Neural cell (in vitro differentiated cells): ENCODE data around the gene CD48. TPM values are rescaled to one million over a fixed set of nuclear protein-coding genes. Genes with fewer than 3 reads are reported as not detected.

ENCODE experiments used
- H2AFZ ChIP-seq: fragments of 200-600, 300-800 bp; sonication (generic), shearing (Covaris generic); 2 replicates; pipeline ENCODE4 v1.6.0; 2014; ENCODE audit warnings: low read depth, mild to moderate bottlenecking, antibody characterized with exemption, low read length, moderate library complexity
- H3F3A ChIP-seq: fragments of 200-600 bp; shearing (Covaris generic); 2 replicates; pipeline ENCODE4 v1.6.1; 2016; ENCODE audit warnings: mild to moderate bottlenecking, moderate library complexity, mixed read lengths, antibody characterized with exemption, low read length; ENCODE audit not compliant: insufficient read depth, poor library complexity, severe bottlenecking
- H3K27ac ChIP-seq: fragments of 200-600, 300-800 bp; sonication (generic), shearing (Covaris generic); 2 replicates; pipeline ENCODE4 v1.5.1; 2014; ENCODE audit warnings: mild to moderate bottlenecking, low read length, moderate library complexity
- H3K27me3 ChIP-seq: fragments of 300-800, 200-600 bp; sonication (generic), shearing (Covaris generic); 2 replicates; pipeline ENCODE4 v1.6.0; 2014; ENCODE audit warnings: mild to moderate bottlenecking, low read depth, low read length, moderate library complexity; ENCODE audit not compliant: insufficient read depth
- H3K36me3 ChIP-seq: fragments of 300-800, 200-600 bp; sonication (generic), shearing (Covaris generic); 2 replicates; pipeline ENCODE4 v1.5.1; 2014; ENCODE audit warnings: mild to moderate bottlenecking, antibody characterized with exemption, low read length, moderate library complexity; ENCODE audit not compliant: insufficient read depth
- H3K4me2 ChIP-seq: fragments of 300-800, 200-600 bp; sonication (generic), shearing (Covaris generic); 2 replicates; pipeline ENCODE4 v1.6.0; 2014; ENCODE audit warnings: mild to moderate bottlenecking, low read length
- H3K4me3 ChIP-seq: fragments of 300-800, 200-600 bp; sonication (generic), shearing (Covaris generic); 2 replicates; pipeline ENCODE4 v1.5.1; 2014; ENCODE audit warnings: mild to moderate bottlenecking, low read length, moderate library complexity
- H3K79me2 ChIP-seq: fragments of 200-600 bp; shearing (Covaris generic); replicated peaks from 2 replicates; pipeline ENCODE4 v1.6.0; 2014; ENCODE audit warnings: mild to moderate bottlenecking, low read length, moderate library complexity; ENCODE audit not compliant: insufficient read depth
- H3K9ac ChIP-seq: fragments of 300-800, 200-600 bp; sonication (generic), shearing (Covaris generic); 2 replicates; pipeline ENCODE4 v1.6.1; 2016; ENCODE audit warnings: mild to moderate bottlenecking, low read length, mixed read lengths
- H3K9me2 ChIP-seq: fragments of 200-600 bp; shearing (Covaris generic); 2 replicates; pipeline ENCODE4 v1.6.1; 2016; ENCODE audit warnings: mild to moderate bottlenecking, low read length, mixed read lengths; ENCODE audit not compliant: insufficient read depth
- H3K9me3 ChIP-seq: fragments of 200-600, 300-800 bp; sonication (generic), shearing (Covaris generic); 2 replicates; pipeline ENCODE4 v1.6.1; 2016; ENCODE audit warnings: mild to moderate bottlenecking, mixed run types, low read length, moderate library complexity, mixed read lengths
- H4K20me1 ChIP-seq: fragments of 200-600 bp; shearing (Covaris generic); 2 replicates; pipeline ENCODE4 v1.6.1; 2016; ENCODE audit warnings: mild to moderate bottlenecking, mixed run types; ENCODE audit not compliant: insufficient read depth
- EP300 ChIP-seq: fragments of 450-650 bp; conservative IDR thresholded peaks from 2 replicates; pipeline ENCODE4 v1.6.1; 2014; ENCODE audit warnings: antibody characterized with exemption, mild to moderate bottlenecking, moderate library complexity; ENCODE audit not compliant: poor library complexity, severe bottlenecking
- EZH2 ChIP-seq: fragments of 200-600, 300-800 bp; shearing (Covaris generic), sonication (generic); IDR thresholded peaks from 2 replicates; pipeline ENCODE4 v1.6.1; 2014; ENCODE audit warnings: antibody characterized with exemption, low read length, borderline replicate concordance, mild to moderate bottlenecking; ENCODE audit not compliant: insufficient read depth, poor library complexity, severe bottlenecking
- MXI1 ChIP-seq: fragments of 450-650 bp; conservative IDR thresholded peaks from 2 replicates; pipeline ENCODE4 v1.6.1; 2014; ENCODE audit warnings: antibody characterized with exemption, mild to moderate bottlenecking; ENCODE audit not compliant: poor library complexity, severe bottlenecking
- POLR2AphosphoS5 ChIP-seq: IDR thresholded peaks from 2 replicates; pipeline ENCODE4 v1.6.1; 2012
- RAD21 ChIP-seq: fragments of 450-650 bp; conservative IDR thresholded peaks from 2 replicates; pipeline ENCODE4 v1.6.1; 2014; ENCODE audit warnings: antibody characterized with exemption, mild to moderate bottlenecking, moderate library complexity
- REST ChIP-seq: IDR thresholded peaks from 2 replicates; pipeline ENCODE4 v1.6.1; 2012; ENCODE audit warnings: borderline replicate concordance
- SMC3 ChIP-seq: fragments of 450-650 bp; conservative IDR thresholded peaks from 2 replicates; pipeline ENCODE4 v1.6.1; 2014; ENCODE audit warnings: antibody characterized with exemption, mild to moderate bottlenecking, moderate library complexity; ENCODE audit not compliant: poor library complexity
- TAF1 ChIP-seq: IDR thresholded peaks from 2 replicates; pipeline ENCODE4 v1.6.1; 2012; ENCODE audit warnings: low read depth
- polyA plus RNA-seq: library from polyadenylated mRNA; depleted of rRNA; stranded (reverse); fragments of >200 nt; gene quantifications from 2 replicates; pipeline ENCODE4 v1.2.3, GENCODE V29; 2014
- TF ChIP-seq, protein P1 (sequence below): fragments of 450-650 bp; IDR thresholded peaks from 2 replicates; pipeline ENCODE4 v1.5.1; 2014; ENCODE audit warnings: antibody characterized with exemption, mild to moderate bottlenecking, moderate library complexity; ENCODE audit not compliant: poor library complexity, severe bottlenecking

CD48 gene
- polyA plus RNA-seq, 1 donor from 2014 or later: not detected

GRCh38 chr1:160755461-160755860 is 43.8 kb upstream of the CD48 start:
- no peak overlapping the region for H2AFZ ChIP-seq
- no peak overlapping the region for H3K4me2 ChIP-seq
- no peaks in the 10 kb centered on the region for H3F3A ChIP-seq
- H3K36me3 ChIP-seq: no peaks in the 10 kb centered on the region
- no peaks in the 10 kb centered on the region for H3K9me2 ChIP-seq
- no peaks in the 10 kb centered on the region for H3K9me3 ChIP-seq
- TF ChIP-seq TAF1: no peak
- TF ChIP-seq EZH2: no peak
- no peak for TF ChIP-seq MXI1
- TF ChIP-seq RAD21: no peak
- no peaks in the 10 kb centered on the region for H3K27me3 ChIP-seq
- H3K27ac ChIP-seq: no peak overlapping the region
- H3K79me2 ChIP-seq: no peaks in the 10 kb centered on the region
- no peak overlapping the region for H3K9ac ChIP-seq
- H3K4me3 ChIP-seq: no peak overlapping the region
- H4K20me1 ChIP-seq: no peaks in the 10 kb centered on the region

- Histone ChIP-seq H3K9me3 (no peaks in the 10 kb centered on the region), H3K4me3 (no peak overlapping the region), H3K4me2 (no peak overlapping the region), H3K79me2 (no peaks in the 10 kb centered on the region), H3K36me3 (no peaks in the 10 kb centered on the region), H4K20me1 (no peaks in the 10 kb centered on the region), H3F3A (no peaks in the 10 kb centered on the region), H3K27me3 (no peaks in the 10 kb centered on the region), H3K27ac (no peak overlapping the region), H2AFZ (no peak overlapping the region), H3K9ac (no peak overlapping the region), H3K9me2 (no peaks in the 10 kb centered on the region)
- TF ChIP-seq TAF1 (no peak), MXI1 (no peak), SMC3 (no peak), POLR2AphosphoS5 (no peak), EZH2 (no peak), RAD21 (no peak)
These were observed 42.0 kb upstream of the CD48 start for GRCh38 chr1:160753594-160753993.

- Histone ChIP-seq H4K20me1 (no peaks in the 10 kb centered on the region), H3K4me2 (no peak overlapping the region), H3K9me2 (no peaks in the 10 kb centered on the region), H2AFZ (no peak overlapping the region), H3K9ac (no peak overlapping the region), H3K36me3 (no peaks in the 10 kb centered on the region), H3K9me3 (no peaks in the 10 kb centered on the region), H3K79me2 (no peaks in the 10 kb centered on the region), H3K4me3 (no peak overlapping the region), H3K27me3 (no peaks in the 10 kb centered on the region), H3K27ac (no peak overlapping the region), H3F3A (no peaks in the 10 kb centered on the region)
- TF ChIP-seq EZH2 (no peak), POLR2AphosphoS5 (no peak), REST (no peak), RAD21 (no peak), EP300 (no peak), MXI1 (no peak), SMC3 (no peak), TAF1 (no peak)
- TF ChIP-seq, protein P1, sequence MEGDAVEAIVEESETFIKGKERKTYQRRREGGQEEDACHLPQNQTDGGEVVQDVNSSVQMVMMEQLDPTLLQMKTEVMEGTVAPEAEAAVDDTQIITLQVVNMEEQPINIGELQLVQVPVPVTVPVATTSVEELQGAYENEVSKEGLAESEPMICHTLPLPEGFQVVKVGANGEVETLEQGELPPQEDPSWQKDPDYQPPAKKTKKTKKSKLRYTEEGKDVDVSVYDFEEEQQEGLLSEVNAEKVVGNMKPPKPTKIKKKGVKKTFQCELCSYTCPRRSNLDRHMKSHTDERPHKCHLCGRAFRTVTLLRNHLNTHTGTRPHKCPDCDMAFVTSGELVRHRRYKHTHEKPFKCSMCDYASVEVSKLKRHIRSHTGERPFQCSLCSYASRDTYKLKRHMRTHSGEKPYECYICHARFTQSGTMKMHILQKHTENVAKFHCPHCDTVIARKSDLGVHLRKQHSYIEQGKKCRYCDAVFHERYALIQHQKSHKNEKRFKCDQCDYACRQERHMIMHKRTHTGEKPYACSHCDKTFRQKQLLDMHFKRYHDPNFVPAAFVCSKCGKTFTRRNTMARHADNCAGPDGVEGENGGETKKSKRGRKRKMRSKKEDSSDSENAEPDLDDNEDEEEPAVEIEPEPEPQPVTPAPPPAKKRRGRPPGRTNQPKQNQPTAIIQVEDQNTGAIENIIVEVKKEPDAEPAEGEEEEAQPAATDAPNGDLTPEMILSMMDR: no peak
These were observed 41.3 kb upstream of the CD48 start for GRCh38 chr1:160752924-160753323.
